Thoracic aorta (tissue), 2 donors: ENCODE data around the gene PSMD10. TPM values are rescaled to one million over a fixed set of nuclear protein-coding genes. Genes with fewer than 3 reads are reported as not detected.
A peak's percentile ranks its signal among the peaks of the same experiment; 100 is the strongest.

ENCODE experiments used
- ATAC-seq: fragments of 150-250 bp; one replicate; pipeline ENCODE4 v1.8.0; 2017; ENCODE audit warnings: low read depth; ENCODE audit not compliant: insufficient number of reproducible peaks, low FRiP score
- DNase-seq: peaks from one replicate; pipeline ENCODE4 v3.0.0-alpha.2; 2020; ENCODE audit warnings: low spot score
- H3K27ac ChIP-seq, 2 donors: fragments of 200-600 bp; sonication (generic); 1 replicate in 1 of 2; 2 replicates in 1 of 2; pipeline ENCODE4 v1.5.1; 2016; ENCODE audit warnings: mild to moderate bottlenecking in 2 of 2, moderate library complexity in 2 of 2
- H3K27me3 ChIP-seq: fragments of 200-600 bp; sonication (generic); replicated peaks from 2 replicates; pipeline ENCODE4 v1.6.0; 2016; ENCODE audit warnings: mild to moderate bottlenecking; ENCODE audit not compliant: insufficient read depth
- H3K36me3 ChIP-seq: fragments of 200-600 bp; sonication (generic); one replicate; pipeline ENCODE4 v1.5.1; 2016
- H3K4me1 ChIP-seq, 2 donors: fragments of 200-600 bp; sonication (generic); 1 replicate in 1 of 2; 2 replicates in 1 of 2; pipeline versions ENCODE4 v1.5.1 to v1.6.0; 2016; ENCODE audit warnings: low read depth in 2 of 2, mild to moderate bottlenecking in 1 of 2; ENCODE audit not compliant: control insufficient read depth in 1 of 2
- H3K4me3 ChIP-seq: fragments of 200-600 bp; sonication (generic); 2 replicates; pipeline ENCODE4 v1.5.1; 2016; ENCODE audit warnings: mild to moderate bottlenecking
- H3K9me3 ChIP-seq: fragments of 200-600 bp; sonication (generic); 2 replicates; pipeline ENCODE4 v1.5.1; 2016
- CTCF ChIP-seq: fragments of 200-600 bp; sonication (generic); IDR thresholded peaks from one replicate; pipeline ENCODE4 v1.5.1; 2019; ENCODE audit warnings: antibody characterized with exemption
- total RNA-seq, 2 donors: library from RNA; depleted of rRNA; stranded (reverse); fragments of >200 nt; gene quantifications; one replicate each; pipeline versions ENCODE4 v1.1.0 to v1.2.3, GENCODE V29; 2016

The PSMD10 gene
- 10 to 100 TPM; 22.5 to 23.1 TPM for total RNA-seq

GRCh38 chrX:108091264-108091877, at the start of gene PSMD10, which contains the start of gene ATG4A:
Gene PSMD10, minus strand, starts transcription at chrX:108091542. Its CDS starts 22 bp downstream, at chrX:108091520.
Gene ATG4A, plus strand, starts transcription at chrX:108091778. Its CDS starts 49 bp downstream, at chrX:108091827.
- ATAC-seq = peak; percentile 94
- H3K4me3 ChIP-seq = peak within 1 kb of the TSS; percentile 82
- TF ChIP-seq CTCF = no peak
- peaks cover 0 to 3% of the 10 kb centered on the region in 2 donors for H3K4me1 ChIP-seq
- peak within 1 kb of the TSS; percentile 66 to 76 for H3K27ac ChIP-seq
- DNase-seq = peak; percentile 78
- H3K36me3 ChIP-seq = no peaks in the 10 kb centered on the region
- no peaks in the 10 kb centered on the region for H3K9me3 ChIP-seq
- H3K27me3 ChIP-seq = no peaks in the 10 kb centered on the region

GRCh38 chrX:108138814-108139702, 47.7 kb upstream of the PSMD10 start:
- H3K9me3 ChIP-seq = no peaks in the 10 kb centered on the region
- DNase-seq (no peak), ATAC-seq (no peak)
- TF ChIP-seq CTCF = no peak
- H3K4me3 ChIP-seq = no peak overlapping the region
- no peaks in the 10 kb centered on the region for H3K36me3 ChIP-seq
- H3K4me1 ChIP-seq = no peaks in the 10 kb centered on the region
- H3K27ac ChIP-seq = no peak overlapping the region
- H3K27me3 ChIP-seq = no peaks in the 10 kb centered on the region

GRCh38 chrX:108134724-108135123, 43.4 kb upstream of the PSMD10 start:
- DNase-seq (no peak), ATAC-seq (no peak)
- H3K27ac ChIP-seq = no peak overlapping the region
- H3K9me3 ChIP-seq = no peaks in the 10 kb centered on the region
- no peak for TF ChIP-seq CTCF
- H3K4me3 ChIP-seq = no peak overlapping the region
- H3K27me3 ChIP-seq = no peaks in the 10 kb centered on the region
- H3K4me1 ChIP-seq = no peaks in the 10 kb centered on the region
- no peaks in the 10 kb centered on the region for H3K36me3 ChIP-seq

GRCh38 chrX:108132876-108133275, 41.5 kb upstream of the PSMD10 start:
- no peak for TF ChIP-seq CTCF
- Histone ChIP-seq H3K9me3 (no peaks in the 10 kb centered on the region), H3K4me3 (no peak overlapping the region), H3K36me3 (no peaks in the 10 kb centered on the region), H3K27ac (no peak overlapping the region), H3K4me1 (no peaks in the 10 kb centered on the region), H3K27me3 (no peaks in the 10 kb centered on the region)
- ATAC-seq = no peak
- no peak for DNase-seq

GRCh38 chrX:108132034-108132433, 40.7 kb upstream of the PSMD10 start:
- ATAC-seq (no peak), DNase-seq (no peak)
- H3K27me3 ChIP-seq = no peaks in the 10 kb centered on the region

More at GRCh38 chrX:108132034-108132433, 40.7 kb upstream of the PSMD10 start:
- Histone ChIP-seq H3K4me3 (no peak overlapping the region), H3K36me3 (no peaks in the 10 kb centered on the region), H3K27ac (no peak overlapping the region), H3K9me3 (no peaks in the 10 kb centered on the region), H3K4me1 (no peaks in the 10 kb centered on the region)
- no peak for TF ChIP-seq CTCF
